Endothelial cell of umbilical vein (primary cell): Measurements from ENCODE around the gene DENND4B. TPM values are rescaled to one million over a fixed set of nuclear protein-coding genes. Genes with fewer than 3 reads are reported as not detected.

Experiments used
- BruUV-seq: library from RNA; stranded (reverse); fragments of 400-500 nt; replicated peaks from 2 replicates; lab custom pipeline; 2021; lab: Mats Ljungman, UMichigan
- CTCF ChIA-PET: fragments of 300-600, 350-600 bp; sonication (Branson Sonifier 250); formaldehyde crosslinking; loops from one replicate; lab custom pipeline; 2021; ENCODE audit warnings: antibody characterized with exemption, inconsistent platforms; lab: Charles Lee
- POLR2A ChIA-PET: fragments of 300-600, 350-600 bp; sonication (Branson Sonifier 250); formaldehyde crosslinking; loops from one replicate; lab custom pipeline; 2021; ENCODE audit warnings: antibody characterized with exemption, inconsistent platforms; lab: Charles Lee
- DNase-seq: peaks from one replicate; pipeline ENCODE4 v3.0.0-alpha.2; 2011; ENCODE audit warnings: low read depth, low spot score
- FAIRE-seq: peaks from 2 replicates; lab custom pipeline; 2011; peaks lifted over from hg19 to GRCh38; lab: Jason Lieb, UNC
- H2AFZ ChIP-seq: 2 replicates; pipeline ENCODE4 v1.6.0; 2012; ENCODE audit warnings: low read depth, low read length, control low read depth, inconsistent platforms
- H3K27ac ChIP-seq: 2 replicates; pipeline ENCODE4 v1.5.1; 2011; ENCODE audit warnings: low read depth, mild to moderate bottlenecking, control low read depth, low read length, moderate library complexity; ENCODE audit not compliant: insufficient read depth
- H3K27me3 ChIP-seq, 2 experiments: 2 replicates each; pipeline versions ENCODE4 v1.6.0 to v1.6.1; 2011; ENCODE audit warnings: low read length in 2 of 2, mixed read lengths in 1 of 2; ENCODE audit not compliant: control insufficient read depth in 2 of 2, insufficient read depth in 2 of 2
- H3K36me3 ChIP-seq, 2 experiments: 2 replicates in 1 of 2; 3 replicates in 1 of 2; pipeline ENCODE4 v1.5.1; 2011; ENCODE audit warnings: low read length in 2 of 2, mild to moderate bottlenecking in 1 of 2, moderate library complexity in 1 of 2; ENCODE audit not compliant: control insufficient read depth in 2 of 2, insufficient read depth in 2 of 2; ENCODE audit errors: extremely low read depth in 1 of 2
- H3K4me1 ChIP-seq: 3 replicates; pipeline ENCODE4 v1.5.1; 2011; ENCODE audit warnings: mild to moderate bottlenecking, low read length; ENCODE audit not compliant: control insufficient read depth, insufficient read depth; ENCODE audit errors: extremely low read depth
- H3K4me2 ChIP-seq: 2 replicates; pipeline ENCODE4 v1.6.1; 2011; ENCODE audit warnings: low read length, control low read depth, mixed read lengths; ENCODE audit not compliant: insufficient read depth
- H3K4me3 ChIP-seq, 3 experiments: fragments of 200-600 bp in 1 of 3; sonication (generic), shearing (Covaris generic) in 1 of 3; replicated peaks in 1 of 3; 2 replicates each; pipeline ENCODE4 v1.5.1; 2011 to 2016; ENCODE audit warnings: control low read depth in 3 of 3, low read length in 3 of 3, mild to moderate bottlenecking in 2 of 3, inconsistent platforms in 1 of 3, low read depth in 1 of 3, moderate library complexity in 1 of 3; ENCODE audit not compliant: insufficient read depth in 1 of 3
- H3K79me2 ChIP-seq: 2 replicates; pipeline ENCODE4 v1.6.0; 2012; ENCODE audit warnings: low read length, inconsistent platforms; ENCODE audit not compliant: control insufficient read depth, insufficient read depth
- H3K9ac ChIP-seq: replicated peaks from 2 replicates; pipeline ENCODE3; 2011; ENCODE audit warnings: low read length, control low read depth; ENCODE audit not compliant: insufficient read depth; ENCODE audit errors: extremely low read depth
- H3K9me1 ChIP-seq: replicated peaks from 3 replicates; pipeline ENCODE4 v1.6.0; 2011; ENCODE audit warnings: mild to moderate bottlenecking, low read length; ENCODE audit not compliant: control insufficient read depth, insufficient read depth; ENCODE audit errors: extremely low read depth
- H3K9me3 ChIP-seq: replicated peaks from 2 replicates; pipeline ENCODE4 v1.5.1; 2012; ENCODE audit warnings: low read length, inconsistent platforms; ENCODE audit not compliant: control insufficient read depth, insufficient read depth
- H4K20me1 ChIP-seq: replicated peaks from 2 replicates; pipeline ENCODE3; 2011; ENCODE audit warnings: mild to moderate bottlenecking, low read length; ENCODE audit not compliant: control insufficient read depth, insufficient read depth; ENCODE audit errors: extremely low read depth
- EZH2 ChIP-seq: IDR thresholded peaks from 2 replicates; pipeline ENCODE4 v1.6.1; 2012; ENCODE audit warnings: borderline replicate concordance, low read depth, mild to moderate bottlenecking, moderate library complexity, low read length, inconsistent platforms; ENCODE audit not compliant: severe bottlenecking
- FOS ChIP-seq: IDR thresholded peaks from 2 replicates; pipeline ENCODE4 v1.6.1; 2011; ENCODE audit warnings: mild to moderate bottlenecking, low read length, moderate library complexity, borderline replicate concordance; ENCODE audit not compliant: insufficient read depth
- GATA2 ChIP-seq: IDR thresholded peaks from 2 replicates; pipeline ENCODE4 v1.7.0; 2011; ENCODE audit warnings: low read depth, mild to moderate bottlenecking, moderate library complexity, mixed read lengths, low read length; ENCODE audit not compliant: insufficient read length, insufficient read depth
- JUN ChIP-seq: IDR thresholded peaks from 2 replicates; pipeline ENCODE4 v1.6.1; 2011; ENCODE audit warnings: borderline replicate concordance, low read depth; ENCODE audit not compliant: insufficient read length, insufficient read depth
- MYC ChIP-seq: IDR thresholded peaks from one replicate; pipeline ENCODE4 v1.6.1; 2011; ENCODE audit warnings: mild to moderate bottlenecking, low read depth, low read length
- POLR2AphosphoS5 ChIP-seq: IDR thresholded peaks from 2 replicates; pipeline ENCODE4 v1.6.1; 2012; ENCODE audit warnings: low read depth, mild to moderate bottlenecking, control low read depth, low read length, moderate library complexity; ENCODE audit not compliant: insufficient read depth
- dilution Hi-C: fragments of 300-500 bp; cut with MboI; formaldehyde crosslinking; loops from one replicate; pipeline ENCODE4 v1.15.0; 2019; ENCODE audit warnings: low sequenced_read_pairs; ENCODE audit not compliant: extremely low pct_ligation_motif_present
- intact Hi-C: fragments of 100-400 bp; cut with micrococcal nuclease; formaldehyde crosslinking; loops from one replicate; pipeline ENCODE4 v1.10.0; 2022
- polyA plus RNA-seq, 4 experiments: library from polyadenylated mRNA; depleted of rRNA in 3 of 4; stranded (reverse) in 3 of 4; unstranded in 1 of 4; fragments of >200 nt; gene quantifications; 2 replicates each; pipeline versions ENCODE4 v1.2.1 to v1.2.3, GENCODE V29; 2011 to 2012; ENCODE audit warnings: missing spikeins in 1 of 4
- total RNA-seq: library from RNA; stranded (reverse); gene quantifications from 2 replicates; pipeline ENCODE4 v1.2.3, GENCODE V29; 2021
- TF ChIP-seq, protein P1 (sequence below): IDR thresholded peaks from 2 replicates; pipeline ENCODE4 v1.6.1; 2011; ENCODE audit not compliant: insufficient read depth, insufficient read length
- TF ChIP-seq, protein P2 (sequence below), 2 donors: IDR thresholded peaks; 1 replicate in 1 of 2; 2 replicates in 1 of 2; pipeline ENCODE4 v1.5.1; 2011; ENCODE audit warnings: low read length in 2 of 2, mild to moderate bottlenecking in 2 of 2, moderate library complexity in 2 of 2, control low read depth in 1 of 2, inconsistent platforms in 1 of 2, low read depth in 1 of 2; ENCODE audit not compliant: insufficient read depth in 1 of 2; ENCODE audit errors: extremely low read depth in 1 of 2

The DENND4B gene
- total and polyA plus RNA-seq, 2 donors (not counting 3 experiments of a cell fraction or from before 2014, with no cell fraction given): 35.6 to 57.8 TPM

DNA sequence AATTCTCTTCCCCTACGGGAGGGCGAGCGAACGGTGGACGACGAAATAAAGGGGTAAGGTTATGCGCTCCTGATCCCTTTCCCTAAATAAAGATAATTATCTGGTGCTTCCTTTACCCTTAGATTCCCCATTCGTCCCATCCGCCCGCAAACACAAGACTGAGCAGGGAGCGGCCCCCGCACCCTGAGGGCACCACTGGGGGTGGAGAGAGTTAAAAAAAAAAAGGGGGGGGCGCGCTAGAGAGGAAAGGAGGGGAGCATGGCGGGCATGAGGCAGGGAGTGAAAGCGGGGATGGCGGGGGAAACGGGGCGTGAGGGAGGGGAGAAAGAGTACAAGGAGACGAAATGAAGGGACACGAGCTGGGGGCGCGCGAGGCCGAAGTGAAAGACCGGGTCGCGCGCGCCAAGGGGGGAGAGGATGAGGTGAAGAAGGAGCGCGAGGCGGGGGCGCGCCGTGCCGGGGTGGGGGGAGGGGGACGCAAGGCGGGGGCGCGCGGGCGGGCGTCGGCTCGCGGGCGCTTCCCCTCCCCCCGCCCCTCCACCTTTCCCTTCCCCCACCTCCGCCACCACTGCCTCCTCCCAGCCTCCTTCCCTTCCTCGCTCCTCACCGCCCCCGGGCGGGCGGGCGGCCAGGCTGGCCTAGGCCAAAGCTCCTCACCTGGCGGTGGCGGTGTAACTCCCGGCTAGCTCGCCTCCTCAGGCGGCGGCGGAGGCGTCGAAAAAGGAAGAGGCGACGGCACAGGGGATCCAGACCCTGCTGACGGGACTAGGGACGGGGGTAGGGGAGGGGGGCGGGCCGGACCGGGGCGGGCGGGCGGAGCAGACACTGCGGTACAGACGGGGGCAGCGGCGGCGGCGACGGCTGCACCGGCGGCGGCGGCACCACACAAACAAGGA, 24.2 kb downstream of the DENND4B start:
- FAIRE-seq (no peak), DNase-seq (no peak)
- Histone ChIP-seq H3K9me3 (no peaks in the 10 kb centered on the region), H2AFZ (peak overlapping the region; percentile 35), H3K79me2 (peaks cover 50% of the 10 kb centered on the region), H4K20me1 (peaks cover 19% of the 10 kb centered on the region), H3K4me3 (peak overlapping the region; percentile 67 to 91 (median 85)), H3K4me2 (peak overlapping the region; percentile 71), H3K9me1 (no peaks in the 10 kb centered on the region), H3K27me3 (no peaks in the 10 kb centered on the region), H3K36me3 (peaks cover 0 to 3% of the 10 kb centered on the region in 2 experiments), H3K27ac (peak overlapping the region; percentile 47), H3K4me1 (peaks cover 22% of the 10 kb centered on the region), H3K9ac (peak overlapping the region; percentile 79)
- CTCF ChIA-PET: interaction anchor here (0.6 to 3.4 kb wide), 14 partner anchors 11 to 101 kb away, joined by 3 to 25 read pairs (median 4); partner anchors contain the start of genes DENND4B, RAB13 and SLC39A1
- no TSS peak for BruUV-seq
- dilution Hi-C loops (no loop called here), intact Hi-C loops (loop anchor here (1.0 kb wide), 2 partner anchors 64 to 101 kb away; partner anchors contain the start of gene RAB13)
- POLR2A ChIA-PET: interaction anchor here (0.6 to 1.2 kb wide), 3 partner anchors 16 to 41 kb away, joined by 3 to 4 read pairs (median 4); partner anchors contain the start of gene DENND4B
- TF ChIP-seq JUN (no peak), POLR2AphosphoS5 (peak; percentile 40), MYC (no peak), EZH2 (no peak), GATA2 (no peak), FOS (no peak)
- TF ChIP-seq, protein P1, sequence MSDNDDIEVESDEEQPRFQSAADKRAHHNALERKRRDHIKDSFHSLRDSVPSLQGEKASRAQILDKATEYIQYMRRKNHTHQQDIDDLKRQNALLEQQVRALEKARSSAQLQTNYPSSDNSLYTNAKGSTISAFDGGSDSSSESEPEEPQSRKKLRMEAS: no peak
- TF ChIP-seq, protein P2, sequence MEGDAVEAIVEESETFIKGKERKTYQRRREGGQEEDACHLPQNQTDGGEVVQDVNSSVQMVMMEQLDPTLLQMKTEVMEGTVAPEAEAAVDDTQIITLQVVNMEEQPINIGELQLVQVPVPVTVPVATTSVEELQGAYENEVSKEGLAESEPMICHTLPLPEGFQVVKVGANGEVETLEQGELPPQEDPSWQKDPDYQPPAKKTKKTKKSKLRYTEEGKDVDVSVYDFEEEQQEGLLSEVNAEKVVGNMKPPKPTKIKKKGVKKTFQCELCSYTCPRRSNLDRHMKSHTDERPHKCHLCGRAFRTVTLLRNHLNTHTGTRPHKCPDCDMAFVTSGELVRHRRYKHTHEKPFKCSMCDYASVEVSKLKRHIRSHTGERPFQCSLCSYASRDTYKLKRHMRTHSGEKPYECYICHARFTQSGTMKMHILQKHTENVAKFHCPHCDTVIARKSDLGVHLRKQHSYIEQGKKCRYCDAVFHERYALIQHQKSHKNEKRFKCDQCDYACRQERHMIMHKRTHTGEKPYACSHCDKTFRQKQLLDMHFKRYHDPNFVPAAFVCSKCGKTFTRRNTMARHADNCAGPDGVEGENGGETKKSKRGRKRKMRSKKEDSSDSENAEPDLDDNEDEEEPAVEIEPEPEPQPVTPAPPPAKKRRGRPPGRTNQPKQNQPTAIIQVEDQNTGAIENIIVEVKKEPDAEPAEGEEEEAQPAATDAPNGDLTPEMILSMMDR (IDR thresholded peaks at IDR 0.05; ENCODE audit: extremely low read depth in 1 of 2, insufficient read depth in 1 of 2, low read depth in 1 of 2, low read length in 2 of 2): peak in 1 of 2 donors; percentile 13
